Memory B cell (primary cell): ENCODE measurements around the gene GDF2.

Experiments used
- ATAC-seq: fragments of 150-1000 bp; cut with Tn5 transposase; 2 replicates; pipeline ENCODE4 v1.10.0; 2021; ENCODE audit warnings: low read depth, mild to moderate bottlenecking, moderate library complexity
- DNase-seq, 2 donors: peaks; one replicate each; pipeline ENCODE4 v3.0.0; 2022; ENCODE audit warnings: low spot score in 2 of 2
- H3K27ac Mint-ChIP-seq: one replicate; pipeline ENCODE4 v1.8.0; 2022; ENCODE audit warnings: mild to moderate bottlenecking, moderate library complexity, mixed read lengths
- H3K27me3 Mint-ChIP-seq: one replicate; pipeline ENCODE4 v1.8.0; 2022; ENCODE audit warnings: mixed read lengths
- H3K36me3 Mint-ChIP-seq: one replicate; pipeline ENCODE4 v1.8.0; 2022; ENCODE audit warnings: mild to moderate bottlenecking, mixed read lengths
- H3K4me1 Mint-ChIP-seq: one replicate; pipeline ENCODE4 v1.8.0; 2022; ENCODE audit warnings: mixed read lengths
- H3K4me3 Mint-ChIP-seq: one replicate; pipeline ENCODE4 v1.8.0; 2022; ENCODE audit warnings: mild to moderate bottlenecking, moderate library complexity, mixed read lengths
- H3K9me3 Mint-ChIP-seq: one replicate; pipeline ENCODE4 v1.8.0; 2022; ENCODE audit warnings: mixed read lengths

Gene GDF2

DNA sequence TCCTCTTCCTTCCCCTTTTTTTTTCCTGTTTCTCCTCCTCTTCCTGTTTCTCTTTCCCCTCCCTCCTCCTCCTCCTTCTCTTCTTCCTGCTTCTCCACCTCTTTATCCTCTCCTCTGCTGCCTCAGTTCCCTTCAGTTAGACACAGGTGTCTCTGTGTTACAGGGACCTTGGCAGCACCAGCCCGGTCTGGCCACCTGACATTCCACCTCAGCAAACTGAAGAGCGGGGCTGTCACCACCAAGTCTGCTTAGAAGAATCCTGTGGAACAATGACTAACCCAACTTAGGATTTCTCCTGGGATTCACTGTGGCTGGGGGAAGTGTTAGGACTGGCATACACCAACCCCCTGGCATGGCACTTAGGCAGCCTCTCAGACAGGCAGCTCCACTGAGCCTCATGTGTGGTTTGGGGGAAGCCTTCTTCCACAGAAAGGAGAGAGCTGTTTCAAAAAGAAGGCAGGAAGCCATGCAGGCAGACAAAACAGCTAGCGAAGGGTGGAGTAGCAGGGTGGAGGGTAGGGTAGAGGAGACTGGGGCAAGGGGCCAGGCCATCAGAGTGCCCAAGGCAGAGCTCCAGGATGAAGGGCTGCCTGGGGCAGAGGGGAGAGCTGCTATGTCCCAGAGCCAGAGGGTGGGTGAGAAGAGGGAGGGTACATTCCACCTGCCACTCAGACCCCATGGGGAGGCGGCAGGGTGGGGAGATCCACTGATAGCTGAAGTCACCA lies 35.5 kb upstream of the GDF2 start:
- ATAC-seq (no peak), DNase-seq (no peak)
- Mint-ChIP-seq H3K4me1 (peaks cover 20% of the 10 kb centered on the region), H3K27ac (no peak overlapping the region), H3K4me3 (no peak overlapping the region), H3K27me3 (peaks cover 9% of the 10 kb centered on the region), H3K36me3 (no peaks in the 10 kb centered on the region), H3K9me3 (no peaks in the 10 kb centered on the region)

GRCh38 chr10:47287365-47287802 lies 34.9 kb upstream of the GDF2 start:
- Mint-ChIP-seq H3K27me3 (peaks cover 7% of the 10 kb centered on the region), H3K36me3 (no peaks in the 10 kb centered on the region), H3K27ac (no peak overlapping the region)

DNA sequence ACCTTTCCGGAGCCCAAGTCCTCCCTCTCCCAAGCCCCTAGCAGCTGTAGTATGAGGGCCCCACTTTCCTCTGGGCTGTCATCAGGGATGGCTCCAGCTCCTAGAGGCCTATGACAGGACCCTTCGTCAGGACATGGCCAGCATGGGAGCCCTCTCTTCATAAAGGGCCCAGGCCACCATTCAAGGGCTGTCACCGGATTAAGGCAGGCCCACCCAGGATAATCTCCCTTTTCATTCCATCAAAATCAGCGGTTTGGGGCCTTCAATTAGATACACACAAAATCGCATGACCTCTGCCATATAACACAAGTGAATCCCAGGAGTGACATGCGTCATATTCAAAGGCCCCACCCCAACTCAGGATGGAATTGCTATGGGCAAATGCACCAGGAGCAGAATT lies 34.4 kb upstream of the GDF2 start:
- no peak for DNase-seq
- peaks cover 7% of the 10 kb centered on the region for H3K27me3 Mint-ChIP-seq
- peaks cover 16% of the 10 kb centered on the region for H3K4me1 Mint-ChIP-seq
- H3K9me3 Mint-ChIP-seq: no peaks in the 10 kb centered on the region
- H3K4me3 Mint-ChIP-seq: no peak overlapping the region
- no peak for ATAC-seq
- H3K27ac Mint-ChIP-seq: no peak overlapping the region
- no peaks in the 10 kb centered on the region for H3K36me3 Mint-ChIP-seq

More at GRCh38 chr10:47287365-47287802, 34.9 kb upstream of the GDF2 start:
- Mint-ChIP-seq H3K4me3 (no peak overlapping the region), H3K4me1 (peaks cover 18% of the 10 kb centered on the region), H3K9me3 (no peaks in the 10 kb centered on the region)
- DNase-seq: no peak
- ATAC-seq: no peak

- Mint-ChIP-seq H3K9me3 (no peaks in the 10 kb centered on the region), H3K27ac (no peak overlapping the region), H3K27me3 (peaks cover 7% of the 10 kb centered on the region), H3K4me1 (peaks cover 16% of the 10 kb centered on the region), H3K4me3 (no peak overlapping the region), H3K36me3 (no peaks in the 10 kb centered on the region)
- DNase-seq: no peak
- ATAC-seq: no peak
These were observed 34.0 kb upstream of the GDF2 start for GRCh38 chr10:47288236-47288635.

- DNase-seq: no peak
- no peak for ATAC-seq
- Mint-ChIP-seq H3K4me1 (peaks cover 16% of the 10 kb centered on the region), H3K27me3 (peaks cover 10% of the 10 kb centered on the region), H3K36me3 (no peaks in the 10 kb centered on the region), H3K27ac (no peak overlapping the region), H3K4me3 (no peak overlapping the region), H3K9me3 (no peaks in the 10 kb centered on the region)
These were observed 33.2 kb upstream of the GDF2 start for GRCh38 chr10:47288916-47289495.

GRCh38 chr10:47289921-47290320 lies 32.3 kb upstream of the GDF2 start:
- DNase-seq (no peak), ATAC-seq (no peak)
- Mint-ChIP-seq H3K27me3 (peaks cover 9% of the 10 kb centered on the region), H3K27ac (no peak overlapping the region), H3K4me1 (peaks cover 14% of the 10 kb centered on the region), H3K4me3 (no peak overlapping the region), H3K36me3 (no peaks in the 10 kb centered on the region), H3K9me3 (no peaks in the 10 kb centered on the region)

GRCh38 chr10:47290338-47290737 lies 31.9 kb upstream of the GDF2 start:
- Mint-ChIP-seq H3K4me1 (peaks cover 13% of the 10 kb centered on the region), H3K27me3 (peaks cover 13% of the 10 kb centered on the region), H3K27ac (no peak overlapping the region), H3K4me3 (no peak overlapping the region), H3K36me3 (no peaks in the 10 kb centered on the region), H3K9me3 (no peaks in the 10 kb centered on the region)
- ATAC-seq (no peak), DNase-seq (no peak)

DNA sequence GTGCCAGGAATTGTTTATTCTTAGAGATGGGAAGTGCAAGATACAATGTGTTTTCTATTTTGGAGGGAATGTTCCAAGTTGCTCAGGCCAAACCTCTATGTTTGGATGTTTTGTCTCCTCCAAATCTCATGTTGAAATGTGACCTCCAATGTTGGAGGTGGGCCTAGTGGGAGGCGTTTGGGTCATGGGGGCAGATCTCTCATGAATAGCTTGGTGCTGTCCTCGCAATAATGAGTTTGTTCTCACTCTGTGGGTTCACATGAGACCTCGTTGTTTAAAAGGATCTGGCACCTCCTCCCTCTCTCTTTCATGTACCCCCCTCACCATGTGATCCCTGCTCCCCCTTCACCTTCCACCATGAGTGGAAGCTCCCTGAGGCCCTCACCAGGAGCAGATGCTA lies 30.6 kb upstream of the GDF2 start:
- no peaks in the 10 kb centered on the region for H3K4me1 Mint-ChIP-seq
- H3K27ac Mint-ChIP-seq: no peak overlapping the region
- no peak overlapping the region for H3K4me3 Mint-ChIP-seq
- peaks cover 12% of the 10 kb centered on the region for H3K27me3 Mint-ChIP-seq
- DNase-seq (no peak), ATAC-seq (no peak)
- H3K36me3 Mint-ChIP-seq: no peaks in the 10 kb centered on the region
- no peaks in the 10 kb centered on the region for H3K9me3 Mint-ChIP-seq

DNA sequence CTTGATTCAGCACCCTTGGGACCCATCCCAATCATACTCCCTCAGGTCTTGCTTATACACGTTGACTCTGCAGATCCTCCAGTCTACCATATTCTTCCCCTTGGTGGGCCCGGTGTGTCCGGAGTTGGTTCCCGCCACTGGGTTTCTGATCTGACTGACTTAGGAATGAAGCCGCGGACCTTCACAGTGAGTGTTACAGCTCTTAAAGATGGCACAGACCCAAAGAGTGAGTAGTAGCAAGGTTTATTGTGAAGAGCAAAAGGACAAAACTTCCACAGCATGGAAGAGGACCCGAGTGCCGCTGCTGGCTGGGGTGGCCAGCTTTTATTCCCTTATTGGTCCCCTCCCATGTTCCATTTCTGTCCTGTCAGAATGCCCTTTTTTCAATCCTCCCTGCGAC lies 28.2 kb upstream of the GDF2 start:
- Mint-ChIP-seq H3K36me3 (no peaks in the 10 kb centered on the region), H3K4me1 (no peaks in the 10 kb centered on the region), H3K27me3 (peaks cover 14% of the 10 kb centered on the region), H3K9me3 (no peaks in the 10 kb centered on the region), H3K27ac (no peak overlapping the region), H3K4me3 (no peak overlapping the region)
- DNase-seq (no peak), ATAC-seq (no peak)

DNA sequence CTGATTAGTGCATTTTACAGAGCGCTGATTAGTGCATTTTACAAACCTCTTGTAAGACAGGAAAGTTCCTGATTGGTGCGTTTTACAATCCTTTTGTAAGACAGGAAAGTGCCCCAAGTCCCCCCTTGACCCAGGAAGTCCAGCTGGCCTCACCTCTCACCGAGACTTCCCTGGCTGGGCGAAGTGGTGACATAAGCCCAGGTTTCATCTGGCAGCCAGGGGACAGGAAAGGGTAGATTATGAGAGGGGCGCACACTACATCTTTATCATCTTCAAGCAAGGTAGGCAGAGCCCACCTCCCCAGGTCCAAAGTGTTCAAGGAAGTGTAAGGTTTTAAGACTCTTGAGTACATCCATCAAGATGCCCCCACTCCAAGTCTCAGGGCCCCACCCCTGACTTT lies 27.8 kb upstream of the GDF2 start:
- no peak overlapping the region for H3K4me3 Mint-ChIP-seq
- no peak overlapping the region for H3K27ac Mint-ChIP-seq
- H3K27me3 Mint-ChIP-seq: peaks cover 14% of the 10 kb centered on the region
- H3K9me3 Mint-ChIP-seq: no peaks in the 10 kb centered on the region
- DNase-seq: no peak
- H3K4me1 Mint-ChIP-seq: no peaks in the 10 kb centered on the region
- ATAC-seq: no peak
- H3K36me3 Mint-ChIP-seq: no peaks in the 10 kb centered on the region

DNA sequence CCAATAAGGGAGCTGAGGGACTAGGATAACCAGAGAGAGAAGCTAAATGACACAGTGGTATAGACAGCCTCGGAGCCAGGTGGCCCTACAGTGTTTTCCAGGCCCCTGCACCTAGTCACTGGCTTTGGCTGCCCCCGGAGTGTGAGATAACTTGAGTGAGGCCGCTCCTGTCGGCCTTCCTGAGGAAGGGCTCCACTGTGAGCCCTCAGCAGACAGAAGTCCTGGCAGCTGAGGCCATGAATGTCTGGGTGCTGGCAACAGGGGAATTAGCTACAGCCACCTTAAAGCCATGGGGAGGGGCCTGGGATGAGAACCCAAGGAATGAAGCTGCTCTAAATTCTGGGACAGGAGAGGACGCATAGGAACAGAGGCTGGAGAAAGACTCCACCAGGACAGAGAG lies 26.8 kb upstream of the GDF2 start:
- ATAC-seq (no peak), DNase-seq (no peak)
- Mint-ChIP-seq H3K4me3 (no peak overlapping the region), H3K4me1 (no peaks in the 10 kb centered on the region), H3K36me3 (no peaks in the 10 kb centered on the region), H3K9me3 (no peaks in the 10 kb centered on the region), H3K27me3 (peaks cover 15% of the 10 kb centered on the region), H3K27ac (no peak overlapping the region)

GRCh38 chr10:47296156-47296894 lies 25.9 kb upstream of the GDF2 start:
- Mint-ChIP-seq H3K27me3 (peaks cover 21% of the 10 kb centered on the region), H3K4me3 (no peak overlapping the region), H3K27ac (no peak overlapping the region), H3K9me3 (no peaks in the 10 kb centered on the region), H3K36me3 (no peaks in the 10 kb centered on the region), H3K4me1 (peaks cover 3% of the 10 kb centered on the region)
- ATAC-seq (no peak), DNase-seq (no peak)

DNA sequence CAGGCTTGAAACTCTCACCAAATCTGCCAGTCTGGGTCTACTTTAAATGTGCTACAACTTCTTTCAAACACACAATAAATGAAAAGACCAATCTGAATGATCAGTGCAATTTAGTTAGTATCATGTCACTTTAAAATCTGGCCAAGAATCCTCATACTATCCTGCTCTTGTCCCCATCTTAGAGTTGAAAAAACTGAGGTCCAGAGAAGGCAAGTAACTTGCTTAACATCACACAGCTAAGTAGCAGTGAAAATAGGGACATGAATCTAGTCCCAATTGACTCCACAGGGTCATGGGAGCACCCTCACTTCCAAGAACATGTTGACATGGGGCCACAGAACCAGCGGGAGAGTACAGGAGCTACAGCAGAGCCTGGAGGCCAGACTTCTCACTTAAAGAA lies 25.3 kb upstream of the GDF2 start:
- no peak overlapping the region for H3K27ac Mint-ChIP-seq
- H3K36me3 Mint-ChIP-seq: no peaks in the 10 kb centered on the region
- peaks cover 21% of the 10 kb centered on the region for H3K27me3 Mint-ChIP-seq
- H3K4me3 Mint-ChIP-seq: no peak overlapping the region
- no peaks in the 10 kb centered on the region for H3K9me3 Mint-ChIP-seq
- ATAC-seq: no peak
- no peak for DNase-seq
- peaks cover 3% of the 10 kb centered on the region for H3K4me1 Mint-ChIP-seq

DNA sequence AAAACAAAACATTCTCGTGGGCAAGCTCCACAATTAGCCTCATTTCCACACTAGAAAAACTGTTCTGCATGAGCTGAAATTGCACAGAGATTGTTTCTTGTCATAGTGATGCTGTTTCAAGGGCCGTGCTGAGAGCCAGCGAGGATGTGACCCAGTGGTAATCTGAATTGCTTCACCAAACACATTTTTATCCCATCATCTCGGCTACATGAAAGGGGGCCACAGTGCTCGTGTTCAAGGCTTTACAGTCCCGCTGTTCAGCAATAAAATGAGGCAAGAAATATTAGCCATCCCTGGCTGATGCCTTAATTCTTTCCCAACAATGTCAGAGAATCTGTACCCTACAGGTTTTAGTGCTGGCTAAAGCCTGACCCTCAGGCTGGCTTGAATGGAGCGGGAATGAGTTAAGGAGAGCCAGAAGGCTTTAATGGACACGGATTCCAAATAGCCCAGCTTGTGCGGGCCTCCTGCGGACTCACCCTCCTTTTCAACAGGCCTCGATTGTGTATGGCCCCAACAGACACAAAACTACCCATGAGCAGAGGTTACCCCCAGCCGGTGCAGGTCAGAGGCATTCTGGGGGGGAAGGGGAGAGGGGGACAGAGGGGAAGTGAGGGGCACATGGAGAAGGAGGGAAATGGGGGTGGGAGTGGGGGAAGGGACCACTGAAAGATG lies 24.3 kb upstream of the GDF2 start:
- ATAC-seq (no peak), DNase-seq (no peak)
- no peaks in the 10 kb centered on the region for H3K9me3 Mint-ChIP-seq
- H3K4me1 Mint-ChIP-seq: peaks cover 3% of the 10 kb centered on the region
- no peak overlapping the region for H3K4me3 Mint-ChIP-seq
- no peak overlapping the region for H3K27ac Mint-ChIP-seq
- H3K36me3 Mint-ChIP-seq: no peaks in the 10 kb centered on the region
- H3K27me3 Mint-ChIP-seq: peaks cover 21% of the 10 kb centered on the region
